OCI-LY1 (cell line): ENCODE measurements around the gene TMEM45A.

ENCODE experiments used
- H2AFZ ChIP-seq: fragments of 200-600 bp; sonication (generic), shearing (Covaris generic); 2 replicates; pipeline ENCODE4 v1.6.0; 2014; ENCODE audit warnings: antibody characterized with exemption, mild to moderate bottlenecking, low read length
- H3F3A ChIP-seq: fragments of 200-600 bp; sonication (generic), shearing (Covaris generic); 2 replicates; pipeline ENCODE4 v1.6.0; 2014; ENCODE audit warnings: mild to moderate bottlenecking, antibody characterized with exemption, low read length, moderate library complexity; ENCODE audit not compliant: insufficient read depth
- H3K27ac ChIP-seq: fragments of 200-600 bp; sonication (generic); 2 replicates; pipeline ENCODE4 v1.5.1; 2014; ENCODE audit warnings: low read length, mixed run types, mild to moderate bottlenecking, low read depth; ENCODE audit not compliant: poor library complexity, severe bottlenecking
- H3K27me3 ChIP-seq: fragments of 200-600 bp; sonication (generic); 2 replicates; pipeline ENCODE4 v1.6.0; 2014; ENCODE audit warnings: antibody characterized with exemption, mild to moderate bottlenecking, low read length, moderate library complexity; ENCODE audit not compliant: insufficient read depth
- H3K36me3 ChIP-seq: fragments of 200-600 bp; sonication (generic); 2 replicates; pipeline ENCODE4 v1.6.1; 2014; ENCODE audit warnings: mild to moderate bottlenecking, antibody characterized with exemption, low read length, moderate library complexity, mixed read lengths; ENCODE audit not compliant: insufficient read depth
- H3K4me1 ChIP-seq: fragments of 200-600 bp; sonication (generic); 2 replicates; pipeline ENCODE4 v1.5.1; 2014; ENCODE audit warnings: mild to moderate bottlenecking, low read length, moderate library complexity; ENCODE audit not compliant: insufficient read depth, severe bottlenecking
- H3K4me2 ChIP-seq: fragments of 200-600 bp; sonication (generic), shearing (Covaris generic); 2 replicates; pipeline ENCODE4 v1.6.1; 2014; ENCODE audit warnings: low read length
- H3K4me3 ChIP-seq: fragments of 200-600 bp; sonication (generic); 2 replicates; pipeline ENCODE4 v1.5.1; 2014; ENCODE audit warnings: low read length, low read depth, mild to moderate bottlenecking, mixed read lengths; ENCODE audit not compliant: poor library complexity, severe bottlenecking
- H3K79me2 ChIP-seq: fragments of 200-600 bp; shearing (Covaris generic); 2 replicates; pipeline ENCODE4 v1.6.1; 2016; ENCODE audit warnings: mixed run types, low read length, mixed read lengths; ENCODE audit not compliant: insufficient read depth
- H3K9ac ChIP-seq: fragments of 200-600 bp; sonication (generic), shearing (Covaris generic); 2 replicates; pipeline ENCODE4 v1.6.1; 2014; ENCODE audit warnings: mild to moderate bottlenecking, low read length, mixed read lengths
- H3K9me2 ChIP-seq: fragments of 200-600 bp; sonication (generic), shearing (Covaris generic); 2 replicates; pipeline ENCODE4 v1.6.1; 2014; ENCODE audit warnings: low read depth, mild to moderate bottlenecking, low read length, mixed read lengths
- H3K9me3 ChIP-seq: fragments of 200-600 bp; shearing (Covaris generic); 2 replicates; pipeline ENCODE4 v1.6.1; 2014; ENCODE audit warnings: low read length, mixed read lengths
- H4K20me1 ChIP-seq: fragments of 200-600 bp; sonication (generic), shearing (Covaris generic); 2 replicates; pipeline ENCODE4 v1.6.0; 2016; ENCODE audit warnings: mild to moderate bottlenecking, low read length; ENCODE audit not compliant: insufficient read depth
- CTCF ChIP-seq: fragments of 200-600 bp; sonication (generic), shearing (Covaris generic); IDR thresholded peaks from 2 replicates; pipeline ENCODE4 v1.5.1; 2017; ENCODE audit warnings: mild to moderate bottlenecking, antibody characterized with exemption, low read length, moderate library complexity, mixed read lengths
- EZH2 ChIP-seq: fragments of 200-600 bp; sonication (generic), shearing (Covaris generic); IDR thresholded peaks from 2 replicates; pipeline ENCODE4 v1.8.0; 2017; ENCODE audit warnings: borderline replicate concordance, mixed run types, mild to moderate bottlenecking, antibody characterized with exemption, low read length, moderate library complexity, mixed read lengths

TMEM45A gene

GRCh38 chr3:100577382-100578008, 85.1 kb downstream of the TMEM45A start:
- Histone ChIP-seq H3K79me2 (no peaks in the 10 kb centered on the region), H3K36me3 (no peaks in the 10 kb centered on the region), H3F3A (no peaks in the 10 kb centered on the region), H3K9me2 (no peaks in the 10 kb centered on the region), H3K9ac (no peak overlapping the region), H2AFZ (no peak overlapping the region), H4K20me1 (no peaks in the 10 kb centered on the region), H3K27me3 (no peaks in the 10 kb centered on the region), H3K27ac (no peak overlapping the region), H3K4me1 (no peaks in the 10 kb centered on the region), H3K9me3 (no peaks in the 10 kb centered on the region), H3K4me3 (no peak overlapping the region), H3K4me2 (no peak overlapping the region)
- no peak for TF ChIP-seq CTCF
- no peak for TF ChIP-seq EZH2

GRCh38 chr3:100578646-100579045, 86.2 kb downstream of the TMEM45A start:
- Histone ChIP-seq H3K4me3 (no peak overlapping the region), H2AFZ (no peak overlapping the region), H3K9me2 (no peaks in the 10 kb centered on the region), H3K27ac (no peak overlapping the region), H3K27me3 (no peaks in the 10 kb centered on the region), H4K20me1 (no peaks in the 10 kb centered on the region), H3K4me1 (no peaks in the 10 kb centered on the region), H3K9me3 (no peaks in the 10 kb centered on the region), H3K36me3 (no peaks in the 10 kb centered on the region), H3K4me2 (no peak overlapping the region), H3F3A (no peaks in the 10 kb centered on the region), H3K9ac (no peak overlapping the region), H3K79me2 (no peaks in the 10 kb centered on the region)
- no peak for TF ChIP-seq CTCF
- no peak for TF ChIP-seq EZH2

- no peaks in the 10 kb centered on the region for H4K20me1 ChIP-seq
- H3K9me3 ChIP-seq, result no peaks in the 10 kb centered on the region
- no peaks in the 10 kb centered on the region; the same call in 1 of the 2 replicates for H3K36me3 ChIP-seq
- TF ChIP-seq CTCF (no peak), EZH2 (no peak)
- H3K27me3 ChIP-seq, result no peaks in the 10 kb centered on the region
- no peak overlapping the region for H3K9ac ChIP-seq
- H3K4me1 ChIP-seq, result no peaks in the 10 kb centered on the region
- no peaks in the 10 kb centered on the region for H3K9me2 ChIP-seq
- no peak overlapping the region for H3K4me3 ChIP-seq
- H3K79me2 ChIP-seq, result no peaks in the 10 kb centered on the region
- no peak overlapping the region for H3K4me2 ChIP-seq
- no peak overlapping the region for H2AFZ ChIP-seq
- H3F3A ChIP-seq, result no peaks in the 10 kb centered on the region
- no peak overlapping the region for H3K27ac ChIP-seq
Measured at GRCh38 chr3:100580147-100580546, 87.7 kb downstream of the TMEM45A start.
